Rectal smooth muscle tissue (tissue), 1 donor: ENCODE data around the gene NAA38.
"Not testable (repeated sequence)": the region's sequence is repeated elsewhere in the genome, so short reads cannot be mapped to it uniquely, and the experiment has no call there.

Experiments
- H3K27ac ChIP-seq: one replicate; pipeline ENCODE4 v1.7.0; 2013; ENCODE audit warnings: low read depth, low read length, inconsistent platforms
- H3K27me3 ChIP-seq: one replicate; pipeline ENCODE4 v1.7.0; 2013; ENCODE audit warnings: low read length; ENCODE audit not compliant: control insufficient read depth, insufficient read depth
- H3K36me3 ChIP-seq: one replicate; pipeline ENCODE4 v1.7.0; 2013; ENCODE audit warnings: low read length; ENCODE audit not compliant: control insufficient read depth, insufficient read depth
- H3K4me1 ChIP-seq: one replicate; pipeline ENCODE4 v1.7.0; 2013; ENCODE audit warnings: low read length; ENCODE audit not compliant: control insufficient read depth, insufficient read depth
- H3K4me3 ChIP-seq: one replicate; pipeline ENCODE4 v1.7.0; 2013; ENCODE audit warnings: low read length
- H3K9ac ChIP-seq: one replicate; pipeline ENCODE4 v1.7.0; 2013; ENCODE audit warnings: low read length

Gene NAA38

DNA sequence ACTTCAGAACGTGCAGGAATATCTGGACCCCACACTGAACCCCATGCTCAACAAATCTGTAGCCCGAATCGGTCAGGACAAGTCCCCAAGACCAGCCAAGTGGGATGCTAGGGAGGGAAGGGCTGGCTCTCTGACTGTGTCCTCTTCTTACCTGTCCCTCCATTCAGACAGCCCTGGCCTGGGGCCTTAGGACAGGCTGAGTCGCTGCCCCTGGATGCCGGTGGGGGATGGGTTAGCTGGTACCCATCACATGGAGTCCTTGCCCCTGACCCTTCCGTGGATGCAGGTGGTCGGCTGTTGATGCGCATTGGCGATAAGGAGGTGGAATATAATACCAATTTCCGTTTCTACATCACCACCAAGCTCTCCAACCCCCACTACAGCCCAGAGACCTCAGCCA, 39.3 kb downstream of the NAA38 start:
- Histone ChIP-seq H3K27ac (no peak overlapping the region), H3K36me3 (no peaks in the 10 kb centered on the region), H3K27me3 (no peaks in the 10 kb centered on the region), H3K4me3 (no peak overlapping the region), H3K9ac (no peak overlapping the region), H3K4me1 (no peaks in the 10 kb centered on the region)

DNA sequence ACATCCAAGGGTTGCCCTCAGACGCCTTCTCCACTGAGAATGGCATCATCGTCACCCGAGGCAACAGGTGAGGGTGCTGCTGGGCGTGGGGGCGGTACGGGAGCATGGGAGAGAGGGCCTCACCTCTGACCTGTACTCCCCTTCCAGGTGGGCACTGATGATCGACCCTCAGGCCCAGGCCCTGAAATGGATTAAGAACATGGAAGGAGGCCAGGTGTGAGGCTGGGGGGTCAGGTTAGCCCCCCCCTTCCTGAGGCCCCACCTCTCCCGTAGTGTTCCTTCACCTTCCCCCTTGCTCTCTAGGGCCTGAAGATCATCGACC, 39.8 kb downstream of the NAA38 start:
- no peak overlapping the region for H3K4me3 ChIP-seq
- H3K27me3 ChIP-seq = no peaks in the 10 kb centered on the region
- H3K36me3 ChIP-seq = no peaks in the 10 kb centered on the region
- no peaks in the 10 kb centered on the region for H3K4me1 ChIP-seq
- no peak overlapping the region for H3K9ac ChIP-seq
- no peak overlapping the region for H3K27ac ChIP-seq

DNA sequence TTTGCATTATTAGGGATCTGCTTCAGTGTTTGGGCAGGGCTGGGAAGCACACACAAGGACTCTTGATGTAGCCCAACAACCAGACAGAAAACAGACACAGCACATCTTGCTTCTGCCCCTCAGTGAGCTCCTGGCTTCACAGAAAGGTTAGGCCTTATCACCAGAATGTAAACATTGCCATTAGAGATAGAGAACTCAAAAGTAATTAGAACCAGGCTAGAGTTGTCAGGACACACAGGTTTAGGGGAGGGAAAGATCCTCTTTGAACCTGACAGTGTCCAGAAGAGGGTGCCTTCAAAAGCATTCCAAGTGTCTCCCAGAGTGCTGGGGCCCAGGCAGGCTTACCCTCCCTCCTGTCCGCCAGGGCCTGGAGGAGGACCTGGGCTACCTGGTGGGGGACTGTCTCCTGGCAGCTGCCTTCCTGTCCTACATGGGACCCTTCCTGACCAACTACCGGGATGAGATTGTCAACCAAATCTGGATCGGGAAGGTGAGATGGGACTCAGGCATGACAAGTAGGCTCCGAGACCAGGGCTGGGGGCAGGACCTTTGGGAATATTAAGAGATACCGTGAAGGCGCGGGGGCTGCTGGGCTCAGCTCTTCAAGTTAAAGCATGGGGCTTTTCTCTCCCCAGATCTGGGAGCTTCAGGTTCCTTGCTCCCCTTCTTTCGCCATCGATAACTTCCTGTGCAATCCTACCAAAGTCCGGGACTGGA, 40.3 kb downstream of the NAA38 start:
- no peaks in the 10 kb centered on the region for H3K4me1 ChIP-seq
- H3K27me3 ChIP-seq = no peaks in the 10 kb centered on the region
- no peak overlapping the region for H3K9ac ChIP-seq
- no peaks in the 10 kb centered on the region for H3K36me3 ChIP-seq
- no peak overlapping the region for H3K4me3 ChIP-seq
- H3K27ac ChIP-seq = no peak overlapping the region

DNA sequence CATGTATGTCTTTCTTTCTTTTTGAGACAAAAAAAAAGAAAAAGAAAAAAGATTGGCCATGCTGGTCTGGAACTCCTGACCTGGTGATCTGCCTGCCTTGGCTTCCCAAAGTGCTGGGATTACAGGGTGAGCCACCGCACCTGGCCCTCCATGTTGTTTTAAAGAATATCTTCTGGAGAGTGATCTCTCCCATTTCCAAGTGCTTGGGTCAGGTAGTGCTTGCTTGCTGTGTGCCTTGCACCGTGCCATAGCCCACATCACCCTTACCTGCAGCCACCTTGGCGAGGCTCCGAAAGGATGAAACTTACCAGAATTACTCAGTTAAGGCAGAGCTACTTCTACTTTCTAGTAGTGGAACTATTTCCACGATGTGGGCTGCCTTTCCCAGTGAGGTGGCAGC, 42.4 kb downstream of the NAA38 start:
- Histone ChIP-seq H3K27ac (no peak overlapping the region), H3K4me1 (no peaks in the 10 kb centered on the region), H3K4me3 (no peak overlapping the region)

DNA sequence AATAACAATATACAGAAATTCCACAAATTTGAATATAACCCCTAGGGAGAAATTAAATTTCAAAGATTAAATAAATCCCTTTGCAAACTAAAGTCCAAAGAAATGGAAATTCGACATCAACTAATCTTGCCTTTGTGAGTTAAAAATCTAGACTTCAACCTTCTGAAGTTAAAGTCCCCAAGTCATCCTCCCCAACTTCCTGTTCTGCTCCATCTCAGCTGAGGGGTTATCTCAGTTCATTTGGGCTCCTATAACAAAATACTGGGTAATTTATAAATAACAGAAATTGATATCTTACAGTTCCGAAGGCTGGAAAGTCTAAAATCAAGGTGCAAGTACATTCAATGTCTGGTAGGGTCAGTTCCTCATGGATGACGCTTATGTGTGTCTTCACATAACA, 46.1 kb downstream of the NAA38 start:
- Histone ChIP-seq H3K4me3 (no peak overlapping the region), H3K27ac (no peak overlapping the region), H3K9ac (no peak overlapping the region), H3K36me3 (no peaks in the 10 kb centered on the region), H3K4me1 (no peaks in the 10 kb centered on the region), H3K27me3 (no peaks in the 10 kb centered on the region)

More for the DNA sequence above, 42.4 kb downstream of the NAA38 start:
- Histone ChIP-seq H3K36me3 (no peaks in the 10 kb centered on the region), H3K27me3 (no peaks in the 10 kb centered on the region), H3K9ac (no peak overlapping the region)

DNA sequence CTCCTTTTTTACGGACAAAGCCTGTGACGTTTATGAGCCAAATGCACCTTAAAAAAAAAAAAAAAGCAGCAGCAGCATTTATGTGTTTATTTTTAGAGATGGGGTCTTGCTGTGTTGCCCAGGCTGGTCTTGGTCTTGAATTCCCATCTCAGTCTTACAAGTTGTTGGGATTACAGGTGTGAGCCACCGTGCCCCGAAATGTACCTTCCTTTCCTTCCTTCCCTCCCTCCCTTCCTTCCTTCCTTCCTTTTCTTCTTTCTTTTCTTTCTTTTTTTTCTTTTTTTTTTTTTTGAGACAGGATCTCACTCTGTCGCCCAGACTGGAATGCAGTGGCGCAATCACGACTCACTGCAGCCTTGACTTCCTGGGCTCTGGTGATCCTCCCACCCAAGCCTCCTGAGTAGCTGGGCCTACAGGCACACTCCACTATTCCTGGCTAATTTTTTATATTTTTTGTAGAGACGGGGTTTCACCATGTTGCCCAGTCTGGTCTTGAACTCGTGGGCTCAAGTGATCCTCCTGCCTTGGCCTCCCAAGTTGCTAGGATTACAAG, 47.5 kb downstream of the NAA38 start:
- not testable (repeated sequence) for H3K27ac ChIP-seq, H3K4me1 ChIP-seq, H3K4me3 ChIP-seq, H3K9ac ChIP-seq, H3K27me3 ChIP-seq, H3K36me3 ChIP-seq

DNA sequence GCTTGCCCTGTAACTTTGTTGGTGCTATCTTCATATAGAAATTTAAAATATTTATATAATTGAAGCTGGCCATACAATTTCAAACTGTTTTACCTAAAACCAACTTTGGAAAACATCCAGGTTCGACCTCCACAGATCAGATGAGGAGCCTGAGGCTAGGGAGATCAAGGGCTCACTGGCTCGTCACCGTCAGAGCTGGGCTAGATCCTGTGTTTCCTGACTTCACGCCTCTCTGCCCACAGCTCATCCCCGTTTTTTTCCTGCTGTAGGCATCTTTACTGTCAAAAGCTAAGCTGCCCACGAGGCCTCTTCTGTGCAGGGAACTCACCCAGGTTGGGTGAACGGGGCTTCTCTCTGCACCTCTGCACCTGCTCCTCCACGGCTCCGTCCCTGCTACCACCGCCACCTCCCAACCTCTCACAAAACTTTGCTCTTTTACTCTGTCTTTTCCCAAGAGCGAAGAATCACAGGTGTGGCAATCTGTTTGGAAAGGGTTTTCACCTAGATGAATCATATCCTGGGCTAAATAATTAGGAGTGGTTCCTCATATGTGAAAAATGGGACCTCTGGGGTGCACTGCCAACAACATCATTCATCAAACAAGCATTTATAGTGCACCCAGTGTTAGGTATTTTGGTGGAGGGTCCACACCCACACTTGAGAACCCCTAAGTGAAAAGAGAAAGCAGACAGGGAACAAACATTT, 48.1 kb downstream of the NAA38 start:
- Histone ChIP-seq H3K27ac (no peak overlapping the region), H3K4me1 (no peaks in the 10 kb centered on the region), H3K9ac (no peak overlapping the region), H3K27me3 (no peaks in the 10 kb centered on the region), H3K36me3 (no peaks in the 10 kb centered on the region), H3K4me3 (no peak overlapping the region)

DNA sequence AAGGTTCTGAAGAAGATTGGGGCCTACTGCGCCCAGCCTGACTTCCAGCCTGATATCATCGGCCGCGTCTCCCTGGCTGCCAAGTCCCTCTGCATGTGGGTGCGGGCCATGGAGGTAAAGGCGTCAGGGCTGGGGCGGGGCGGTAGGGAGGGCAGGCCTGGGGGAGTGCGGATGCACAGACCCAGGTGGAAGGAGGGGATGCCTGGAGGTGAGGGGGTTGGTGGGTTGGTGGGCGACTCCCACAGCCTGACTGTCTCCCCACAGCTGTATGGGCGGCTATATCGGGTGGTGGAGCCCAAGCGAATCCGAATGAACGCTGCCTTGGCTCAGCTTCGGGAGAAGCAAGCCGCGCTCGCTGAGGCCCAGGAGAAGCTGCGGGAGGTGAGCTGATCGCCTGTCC, 50.2 kb downstream of the NAA38 start:
- no peaks in the 10 kb centered on the region for H3K36me3 ChIP-seq
- H3K4me3 ChIP-seq = no peak overlapping the region
- no peaks in the 10 kb centered on the region for H3K27me3 ChIP-seq
- H3K9ac ChIP-seq = no peak overlapping the region
- H3K4me1 ChIP-seq = no peaks in the 10 kb centered on the region
- no peak overlapping the region for H3K27ac ChIP-seq
